Measurements from ENCODE around the gene MRPL24. TPM values are rescaled to one million over a fixed set of nuclear protein-coding genes. Genes with fewer than 3 reads are reported as not detected.

Gene MRPL24
- polyA plus RNA-seq, 1 experiment: 65.5 TPM

DNA sequence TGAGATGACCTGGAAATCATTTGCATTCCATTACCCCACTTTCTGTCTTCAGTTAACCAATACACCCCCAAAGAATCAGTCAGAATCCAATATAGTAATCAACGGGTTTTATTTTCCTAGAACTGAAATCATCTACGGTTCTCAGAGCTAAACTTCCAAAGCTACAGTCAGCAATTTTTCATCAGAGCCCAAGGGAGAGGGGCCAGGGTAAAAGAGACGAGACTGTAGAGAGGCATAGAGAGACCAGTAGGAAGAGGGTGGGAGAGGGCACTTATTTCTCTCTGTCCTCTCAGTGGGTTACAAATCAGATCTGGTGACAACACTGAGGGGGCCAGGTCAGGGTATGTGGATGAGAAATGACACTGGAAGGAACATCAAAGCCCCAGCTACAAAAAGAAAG is 1.1 kb upstream of the MRPL24 start:
- Histone ChIP-seq H3K27ac (ENCODE audit: low read depth, low read length) (no peak overlapping the region), H3K4me3 (ENCODE audit: low read depth, low read length) (no peak overlapping the region), H3K9me3 (ENCODE audit: control insufficient read depth, insufficient read depth, low read length) (no peaks in the 10 kb centered on the region; the same call in 1 of the 2 replicates), H3K27me3 (ENCODE audit: control insufficient read depth, insufficient read depth, low read length) (no peaks in the 10 kb centered on the region)
- no peak for DNase-seq (ENCODE audit: low read depth, low spot score)
- CTCF ChIA-PET: interaction anchor here (1.0 to 1.6 kb wide), 4 partner anchors 16 to 150 kb away, joined by 3 to 4 read pairs (median 4); no protein-coding TSS in a partner anchor
- POLR2A ChIA-PET: interaction anchor here (1.8 to 3.1 kb wide), 2 partner anchors 10 to 25 kb away, joined by 17 to 26 read pairs; partner anchors contain the start of genes HDGF and PRCC
- TF ChIP-seq, protein P1, sequence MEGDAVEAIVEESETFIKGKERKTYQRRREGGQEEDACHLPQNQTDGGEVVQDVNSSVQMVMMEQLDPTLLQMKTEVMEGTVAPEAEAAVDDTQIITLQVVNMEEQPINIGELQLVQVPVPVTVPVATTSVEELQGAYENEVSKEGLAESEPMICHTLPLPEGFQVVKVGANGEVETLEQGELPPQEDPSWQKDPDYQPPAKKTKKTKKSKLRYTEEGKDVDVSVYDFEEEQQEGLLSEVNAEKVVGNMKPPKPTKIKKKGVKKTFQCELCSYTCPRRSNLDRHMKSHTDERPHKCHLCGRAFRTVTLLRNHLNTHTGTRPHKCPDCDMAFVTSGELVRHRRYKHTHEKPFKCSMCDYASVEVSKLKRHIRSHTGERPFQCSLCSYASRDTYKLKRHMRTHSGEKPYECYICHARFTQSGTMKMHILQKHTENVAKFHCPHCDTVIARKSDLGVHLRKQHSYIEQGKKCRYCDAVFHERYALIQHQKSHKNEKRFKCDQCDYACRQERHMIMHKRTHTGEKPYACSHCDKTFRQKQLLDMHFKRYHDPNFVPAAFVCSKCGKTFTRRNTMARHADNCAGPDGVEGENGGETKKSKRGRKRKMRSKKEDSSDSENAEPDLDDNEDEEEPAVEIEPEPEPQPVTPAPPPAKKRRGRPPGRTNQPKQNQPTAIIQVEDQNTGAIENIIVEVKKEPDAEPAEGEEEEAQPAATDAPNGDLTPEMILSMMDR (IDR thresholded peaks at IDR 0.05; ENCODE audit: low read depth, low read length): no peak

DNA sequence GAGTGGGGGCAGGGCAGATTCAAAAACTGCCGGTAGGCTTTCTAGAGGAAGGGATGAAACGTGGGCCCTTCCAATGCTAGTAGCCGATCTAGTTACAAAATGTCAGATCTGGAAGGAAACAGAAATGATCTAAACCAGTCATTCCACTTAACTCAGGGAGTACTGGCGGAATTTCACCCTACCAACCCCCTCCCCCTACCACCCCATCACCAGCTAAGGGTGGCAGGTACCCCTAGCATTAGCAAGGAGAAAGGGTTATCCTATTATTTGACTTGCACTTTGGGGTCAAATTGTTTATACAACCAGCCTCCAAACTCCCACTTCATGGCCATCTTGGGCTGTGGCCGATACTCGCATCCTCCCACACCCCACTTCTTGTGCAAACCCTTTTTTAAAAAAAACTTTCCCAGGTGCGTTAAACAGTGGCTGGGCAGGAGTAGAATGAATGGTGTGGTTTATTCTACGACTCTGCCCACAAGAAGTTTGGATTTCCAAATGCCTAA is 644 bp upstream of the MRPL24 start:
- H3K27ac ChIP-seq (ENCODE audit: low read depth, low read length): peak overlapping the region; percentile 75
- no peaks in the 10 kb centered on the region; the same call in 1 of the 2 replicates for H3K9me3 ChIP-seq (ENCODE audit: control insufficient read depth, insufficient read depth, low read length)
- TF ChIP-seq, protein P1 (IDR thresholded peaks at IDR 0.05; ENCODE audit: low read depth, low read length): no peak
- CTCF ChIA-PET: interaction anchor here (0.8 to 1.6 kb wide), 6 partner anchors 15 to 186 kb away, joined by 3 to 13 read pairs (median 4); no protein-coding TSS in a partner anchor
- POLR2A ChIA-PET: interaction anchor here (0.6 to 3.1 kb wide), 7 partner anchors 11 to 38 kb away, joined by 3 to 26 read pairs (median 7); partner anchors contain the start of genes HDGF, ISG20L2, METTL25B and PRCC
- peak overlapping the region; percentile 27; the same call in 1 of the 2 replicates for H3K4me3 ChIP-seq (ENCODE audit: low read depth, low read length)
- H3K27me3 ChIP-seq (ENCODE audit: control insufficient read depth, insufficient read depth, low read length): no peaks in the 10 kb centered on the region
- no peak for DNase-seq (ENCODE audit: low read depth, low spot score)

DNA sequence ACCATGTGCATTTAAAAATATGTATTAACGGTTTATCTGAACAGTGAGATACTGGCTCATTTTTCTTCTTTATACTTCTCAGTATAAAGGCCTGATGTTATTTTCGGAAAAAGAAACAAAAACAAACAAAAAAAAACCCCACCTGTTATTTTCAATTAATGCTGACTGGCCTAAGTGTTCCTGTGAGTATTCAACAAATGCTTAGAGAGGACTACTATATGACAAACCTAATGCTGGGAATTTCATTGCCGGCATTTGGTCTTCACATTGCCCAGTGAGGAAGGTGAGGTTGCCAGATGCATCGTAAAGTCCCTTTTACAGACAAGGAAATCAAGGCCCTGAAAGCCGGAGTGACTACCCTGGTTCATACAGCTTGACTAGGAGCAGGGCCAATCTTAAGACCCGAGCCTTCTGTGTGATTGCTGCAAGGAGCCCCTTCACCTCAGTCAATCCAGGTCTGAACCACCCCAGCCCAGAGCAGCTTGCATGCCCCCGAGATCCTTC is 599 bp downstream of the MRPL24 start:
- POLR2A ChIA-PET: interaction anchor here (0.9 to 3.1 kb wide), 5 partner anchors 10 to 31 kb away, joined by 3 to 26 read pairs (median 17); partner anchors contain the start of genes HDGF, ISG20L2, METTL25B and PRCC
- Histone ChIP-seq H3K4me3 (ENCODE audit: low read depth, low read length) (peak overlapping the region; percentile 94), H3K9me3 (ENCODE audit: control insufficient read depth, insufficient read depth, low read length) (no peaks in the 10 kb centered on the region; the same call in 1 of the 2 replicates), H3K27me3 (ENCODE audit: control insufficient read depth, insufficient read depth, low read length) (no peaks in the 10 kb centered on the region), H3K27ac (ENCODE audit: low read depth, low read length) (no peak overlapping the region)
- no peak for DNase-seq (ENCODE audit: low read depth, low spot score)
- TF ChIP-seq, protein P1 (IDR thresholded peaks at IDR 0.05; ENCODE audit: low read depth, low read length): no peak
- CTCF ChIA-PET: interaction anchor here (1.2 to 1.9 kb wide), 4 partner anchors 14 to 58 kb away, joined by 3 to 13 read pairs (median 7); no protein-coding TSS in a partner anchor

DNA sequence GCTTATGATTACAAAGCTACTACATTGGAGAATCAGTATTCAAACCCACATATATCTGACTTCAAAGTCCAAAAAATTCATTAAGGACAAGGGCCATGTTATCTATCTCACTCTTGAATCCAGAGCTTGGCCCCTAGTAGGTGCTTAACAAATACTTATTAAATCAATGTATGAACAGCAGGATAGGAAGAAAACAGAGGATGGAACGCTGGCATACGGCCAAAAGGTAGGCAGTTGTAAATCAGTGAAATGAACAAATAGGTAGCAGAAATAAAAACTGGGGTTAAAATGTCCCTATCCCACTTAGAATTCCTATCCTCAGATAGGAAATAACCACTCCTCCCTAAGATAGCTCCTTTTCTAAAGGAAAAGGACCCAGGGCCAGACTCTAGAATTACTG is 2.0 kb downstream of the MRPL24 start:
- H3K27ac ChIP-seq (ENCODE audit: low read depth, low read length): no peak overlapping the region
- CTCF ChIA-PET: interaction anchor here (0.9 to 1.9 kb wide), 2 partner anchors 13 to 49 kb away, joined by 3 to 6 read pairs; no protein-coding TSS in a partner anchor
- no peak overlapping the region for H3K4me3 ChIP-seq (ENCODE audit: low read depth, low read length)
- no peaks in the 10 kb centered on the region for H3K27me3 ChIP-seq (ENCODE audit: control insufficient read depth, insufficient read depth, low read length)
- no peak for DNase-seq (ENCODE audit: low read depth, low spot score)
- TF ChIP-seq, protein P1 (IDR thresholded peaks at IDR 0.05; ENCODE audit: low read depth, low read length): no peak
- no peaks in the 10 kb centered on the region; the same call in 1 of the 2 replicates for H3K9me3 ChIP-seq (ENCODE audit: control insufficient read depth, insufficient read depth, low read length)
- POLR2A ChIA-PET: no interaction called here

DNA sequence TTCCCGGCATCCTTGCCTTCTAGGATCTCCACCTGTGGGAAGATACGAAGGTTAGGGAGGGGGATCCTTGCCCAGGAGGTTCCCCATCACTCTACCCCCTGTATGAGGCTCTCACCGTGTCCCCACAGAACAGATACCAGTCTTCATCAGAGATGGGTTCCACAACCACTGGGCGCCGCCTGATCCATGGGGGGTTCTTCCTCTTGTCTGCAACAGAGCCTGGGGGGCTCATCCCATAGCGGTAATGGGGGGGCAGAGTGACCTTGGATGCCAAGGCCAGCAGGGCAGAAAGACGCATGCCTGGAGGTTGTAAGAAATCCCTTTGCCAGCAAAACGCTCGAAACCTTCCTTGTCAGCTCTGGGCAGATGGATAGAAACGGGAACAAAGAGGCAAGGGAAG is 2.5 kb downstream of the MRPL24 start:
- CTCF ChIA-PET: interaction anchor here (1.9 kb wide), 1 partner anchor 12 kb away, joined by 6 read pairs; no protein-coding TSS in a partner anchor
- DNase-seq (ENCODE audit: low read depth, low spot score): no peak
- no peak overlapping the region for H3K27ac ChIP-seq (ENCODE audit: low read depth, low read length)
- TF ChIP-seq, protein P1 (IDR thresholded peaks at IDR 0.05; ENCODE audit: low read depth, low read length): no peak
- H3K9me3 ChIP-seq (ENCODE audit: control insufficient read depth, insufficient read depth, low read length): no peaks in the 10 kb centered on the region; the same call in 1 of the 2 replicates
- H3K27me3 ChIP-seq (ENCODE audit: control insufficient read depth, insufficient read depth, low read length): no peaks in the 10 kb centered on the region
- POLR2A ChIA-PET: no interaction called here
- H3K4me3 ChIP-seq (ENCODE audit: low read depth, low read length): no peak overlapping the region

Measured in AG04450 (cell line).